GM12873 (cell line): ENCODE results near the gene ART4.

Experiments
- TF ChIP-seq, protein P1 (sequence below): IDR thresholded peaks from 2 replicates; pipeline ENCODE4 v1.5.1; 2012; ENCODE audit warnings: low read depth, mild to moderate bottlenecking, moderate library complexity, low read length, control low read depth; ENCODE audit not compliant: insufficient read depth; ENCODE audit errors: missing control alignments

The ART4 gene, protein sequence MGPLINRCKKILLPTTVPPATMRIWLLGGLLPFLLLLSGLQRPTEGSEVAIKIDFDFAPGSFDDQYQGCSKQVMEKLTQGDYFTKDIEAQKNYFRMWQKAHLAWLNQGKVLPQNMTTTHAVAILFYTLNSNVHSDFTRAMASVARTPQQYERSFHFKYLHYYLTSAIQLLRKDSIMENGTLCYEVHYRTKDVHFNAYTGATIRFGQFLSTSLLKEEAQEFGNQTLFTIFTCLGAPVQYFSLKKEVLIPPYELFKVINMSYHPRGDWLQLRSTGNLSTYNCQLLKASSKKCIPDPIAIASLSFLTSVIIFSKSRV

DNA sequence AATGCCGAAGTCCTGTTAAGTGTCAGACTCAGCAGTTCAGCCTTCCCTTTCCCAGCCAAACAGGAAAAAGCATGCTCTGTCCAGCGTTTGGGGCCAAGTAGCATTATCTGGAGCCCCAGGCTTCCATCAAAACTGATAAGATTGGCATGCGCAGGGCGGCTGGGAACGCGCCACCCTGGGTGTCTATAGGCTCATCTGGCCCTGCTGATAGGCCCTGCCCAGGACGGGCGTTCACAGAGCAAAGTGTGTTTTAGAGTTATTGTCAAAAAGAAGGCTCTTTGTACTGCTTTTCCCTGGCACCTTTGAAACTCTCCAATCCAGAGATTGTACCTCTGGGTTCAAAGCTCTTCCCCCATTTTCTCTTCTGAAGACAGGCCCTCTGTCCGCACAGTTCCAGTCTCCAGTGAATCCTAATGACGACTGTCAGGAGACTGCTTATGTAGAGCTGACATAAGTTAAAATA is at the start of gene ART4:
TSS of gene ART4 (minus strand) at position 102 of the 463 bp plus-strand sequence. CDS start 413 bp downstream, outside the sequence.
- TF ChIP-seq, protein P1, sequence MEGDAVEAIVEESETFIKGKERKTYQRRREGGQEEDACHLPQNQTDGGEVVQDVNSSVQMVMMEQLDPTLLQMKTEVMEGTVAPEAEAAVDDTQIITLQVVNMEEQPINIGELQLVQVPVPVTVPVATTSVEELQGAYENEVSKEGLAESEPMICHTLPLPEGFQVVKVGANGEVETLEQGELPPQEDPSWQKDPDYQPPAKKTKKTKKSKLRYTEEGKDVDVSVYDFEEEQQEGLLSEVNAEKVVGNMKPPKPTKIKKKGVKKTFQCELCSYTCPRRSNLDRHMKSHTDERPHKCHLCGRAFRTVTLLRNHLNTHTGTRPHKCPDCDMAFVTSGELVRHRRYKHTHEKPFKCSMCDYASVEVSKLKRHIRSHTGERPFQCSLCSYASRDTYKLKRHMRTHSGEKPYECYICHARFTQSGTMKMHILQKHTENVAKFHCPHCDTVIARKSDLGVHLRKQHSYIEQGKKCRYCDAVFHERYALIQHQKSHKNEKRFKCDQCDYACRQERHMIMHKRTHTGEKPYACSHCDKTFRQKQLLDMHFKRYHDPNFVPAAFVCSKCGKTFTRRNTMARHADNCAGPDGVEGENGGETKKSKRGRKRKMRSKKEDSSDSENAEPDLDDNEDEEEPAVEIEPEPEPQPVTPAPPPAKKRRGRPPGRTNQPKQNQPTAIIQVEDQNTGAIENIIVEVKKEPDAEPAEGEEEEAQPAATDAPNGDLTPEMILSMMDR, result no peak

DNA sequence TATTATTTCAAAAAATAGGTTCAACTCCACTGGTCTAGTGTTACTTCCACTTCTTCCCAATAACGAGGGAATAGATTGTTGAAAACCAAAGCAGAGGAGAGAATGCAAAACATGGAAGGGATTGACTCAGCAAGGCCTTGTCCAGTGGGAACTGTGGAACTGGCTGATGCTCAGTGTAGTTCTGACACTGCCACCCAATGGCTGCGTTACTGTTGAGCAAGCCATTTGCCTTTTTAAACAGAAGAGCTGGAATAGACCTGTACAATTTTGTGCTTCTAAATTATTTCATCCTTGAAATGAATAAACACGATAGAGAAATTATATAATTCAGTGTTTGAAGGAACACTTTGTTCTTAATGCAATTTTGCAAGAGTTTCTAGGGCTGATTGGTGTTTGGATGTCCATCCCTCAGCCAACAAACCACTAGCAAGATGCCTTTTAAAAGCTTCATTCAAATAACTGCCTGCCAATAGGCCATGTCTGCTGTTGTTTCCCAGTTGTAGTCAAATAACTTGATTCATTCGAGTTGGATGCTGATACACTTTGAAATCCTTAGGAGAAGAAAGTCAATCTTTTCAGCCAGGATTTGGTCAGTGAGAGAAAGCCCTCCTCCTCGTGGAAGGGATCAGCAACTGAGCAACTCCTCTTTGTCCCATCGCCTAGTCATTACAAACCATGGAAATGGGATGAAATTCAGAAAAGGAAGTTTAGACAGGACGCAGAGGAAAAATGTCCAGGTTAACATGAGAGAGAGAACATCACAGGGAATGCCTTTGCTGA is 49.6 kb upstream of the ART4 start:
- TF ChIP-seq, protein P1, result peak; percentile 20

DNA sequence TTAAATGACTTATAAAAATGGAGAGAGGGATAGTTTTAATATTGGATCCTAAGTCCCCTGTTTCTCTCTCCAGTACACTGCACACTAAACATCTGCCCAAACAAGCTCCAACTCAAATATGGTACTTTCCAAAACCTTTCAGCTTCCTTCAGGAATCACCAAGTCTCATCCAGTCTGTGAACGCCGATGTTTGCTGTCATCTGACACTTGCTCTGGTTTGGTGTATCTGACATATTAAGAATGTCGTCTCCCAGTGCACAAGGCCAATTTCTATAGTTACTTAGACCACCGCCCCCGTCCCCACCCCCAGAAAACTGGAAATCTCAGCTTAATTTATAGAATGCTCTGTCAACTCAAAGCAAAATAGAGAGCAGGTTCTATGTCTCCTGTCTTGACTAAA is 47.4 kb upstream of the ART4 start:
- TF ChIP-seq, protein P1, result no peak

DNA sequence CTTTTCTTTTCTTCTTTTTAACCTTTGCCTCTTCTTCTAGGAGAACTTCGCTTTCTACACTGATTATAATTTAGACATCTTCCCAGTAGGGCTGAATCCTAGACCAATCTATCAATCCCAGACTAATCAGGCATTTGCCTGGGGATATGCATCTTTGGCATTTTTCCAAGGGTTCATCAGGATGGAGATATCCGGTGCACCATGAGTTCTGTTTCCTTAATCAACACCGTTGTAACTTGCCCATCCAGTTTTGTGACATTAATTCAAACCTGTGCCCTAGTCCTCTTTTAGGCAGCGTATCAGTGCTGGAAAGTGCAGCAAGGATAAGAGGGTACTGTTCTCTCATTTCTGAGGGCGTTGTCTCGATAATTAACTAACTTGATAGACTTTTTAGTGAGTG is 42.9 kb upstream of the ART4 start:
- TF ChIP-seq, protein P1, result no peak

DNA sequence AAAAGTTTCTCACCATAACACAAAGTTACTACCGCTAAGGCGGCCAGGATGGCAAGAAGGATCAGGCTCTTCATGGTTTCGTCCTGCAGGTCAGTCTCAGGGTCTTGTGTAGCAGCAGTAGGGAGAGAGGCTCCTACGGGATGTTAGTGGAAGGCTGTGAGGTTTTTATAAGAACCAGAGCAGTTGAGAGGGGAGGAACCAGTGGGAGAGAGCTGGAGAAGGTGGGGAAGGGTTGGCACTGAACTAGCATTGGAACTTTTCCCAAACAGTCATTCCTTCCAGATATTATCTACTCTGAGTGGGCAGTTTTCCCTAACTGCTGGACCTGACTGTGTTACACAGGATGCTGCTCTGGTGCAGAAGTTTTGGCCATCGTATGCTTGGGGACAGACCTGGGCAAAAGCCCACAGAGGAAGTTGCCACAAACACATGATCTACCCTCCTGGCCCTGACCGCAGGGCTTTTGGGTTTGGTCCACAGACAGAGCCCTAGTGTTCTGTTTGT is 42.4 kb upstream of the ART4 start, which contains the start of gene MGP:
TSS of gene MGP (minus strand) at position 137 of the 504 bp plus-strand sequence. CDS start at position 74, 63 bp downstream.
- TF ChIP-seq, protein P1, result no peak

DNA sequence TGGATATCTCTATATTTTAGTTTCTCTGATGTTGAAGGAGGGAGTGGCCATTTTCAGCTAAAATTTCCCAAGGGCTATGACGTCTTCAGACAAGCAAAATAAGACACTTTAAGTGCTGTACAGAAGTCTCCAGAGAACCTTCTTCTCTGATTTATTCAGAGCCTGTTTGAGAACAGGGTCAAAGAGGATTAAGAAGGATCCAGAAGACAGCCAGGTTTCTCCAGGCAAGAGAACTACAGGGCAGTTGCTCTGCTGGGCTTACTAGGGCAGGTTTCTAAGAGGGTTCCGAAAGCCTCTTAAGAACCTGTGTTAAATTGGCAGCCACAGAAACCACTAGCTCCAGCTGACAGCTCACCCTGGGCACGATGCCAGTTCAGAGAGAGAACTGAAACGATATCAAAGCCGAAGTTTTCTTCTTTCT is 41.1 kb upstream of the ART4 start:
- TF ChIP-seq, protein P1, result no peak

DNA sequence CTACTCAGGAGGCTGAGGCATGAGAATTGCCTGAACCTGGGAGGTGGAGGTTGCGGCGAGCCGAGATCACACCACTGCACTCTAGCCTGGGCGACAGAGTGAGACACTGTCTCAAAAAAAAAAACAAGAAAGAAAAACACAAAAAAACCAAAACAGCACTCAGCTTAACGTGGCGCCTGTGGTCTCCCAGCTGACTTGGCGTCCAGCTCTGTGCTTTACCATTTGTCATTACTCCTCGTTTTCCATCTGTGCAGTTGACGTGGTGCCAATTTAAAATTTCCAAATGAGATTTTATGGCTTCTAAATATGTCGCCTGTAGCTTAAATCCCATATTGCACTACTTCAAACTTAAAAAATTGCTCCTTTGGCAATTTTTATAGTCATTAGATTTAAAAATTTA is 40.4 kb upstream of the ART4 start:
- TF ChIP-seq, protein P1, result no peak
